GM12872 (cell line): ENCODE data around the gene FRMD4A.

Source experiments
- CTCF ChIP-seq: IDR thresholded peaks from 3 replicates; pipeline ENCODE4 v1.5.1; 2011; ENCODE audit warnings: low read depth, mild to moderate bottlenecking, low read length, moderate library complexity; ENCODE audit not compliant: insufficient read depth

FRMD4A gene

GRCh38 chr10:13740461-13740860 lies 590.3 kb downstream of the FRMD4A start:
- TF ChIP-seq CTCF = no peak

- no peak for TF ChIP-seq CTCF
Observed at GRCh38 chr10:13739183-13739582, 591.5 kb downstream of the FRMD4A start.

GRCh38 chr10:13736506-13736905 lies 594.2 kb downstream of the FRMD4A start:
- no peak for TF ChIP-seq CTCF

- TF ChIP-seq CTCF = no peak
Observed at GRCh38 chr10:13734151-13734550, 596.6 kb downstream of the FRMD4A start.

GRCh38 chr10:13733071-13733470 lies 597.7 kb downstream of the FRMD4A start:
- no peak for TF ChIP-seq CTCF

GRCh38 chr10:13732465-13732881 lies 598.3 kb downstream of the FRMD4A start:
- no peak for TF ChIP-seq CTCF

- no peak for TF ChIP-seq CTCF
Observed at GRCh38 chr10:13731799-13732198, 598.9 kb downstream of the FRMD4A start.

GRCh38 chr10:13730956-13731355 lies 599.8 kb downstream of the FRMD4A start:
- TF ChIP-seq CTCF = no peak
